ENCODE measurements around the gene PRR3. TPM values are rescaled to one million over a fixed set of nuclear protein-coding genes. Genes with fewer than 3 reads are reported as not detected.

The PRR3 gene
- total RNA-seq, result 1.5 and 2.6 TPM in 2 replicates

GRCh38 chr6:30556906-30557682 is at the start of gene PRR3:
TSS of gene PRR3 (plus strand) at chr6:30557295. CDS start at chr6:30557345, 50 bp downstream.

GRCh38 chr6:30556066-30556905 is 809 bp upstream of the PRR3 start, which contains the start of gene GNL1:
TSS of gene GNL1 (minus strand) at chr6:30556489. CDS start at chr6:30556203, 286 bp downstream.

GRCh38 chr6:30571075-30571761 is 14.1 kb downstream of the PRR3 start, which contains the start of gene ABCF1:
TSS of gene ABCF1 (plus strand) at chr6:30571442. CDS start at chr6:30571488, 46 bp downstream.

Other genes with a start within 250 kb of the PRR3 start
- gene TRIM39, start 230.4 kb upstream of the PRR3 start, total RNA-seq, result 10.4 and 12.5 TPM in 2 replicates
- gene RPP21, start 212.1 kb upstream of the PRR3 start, total RNA-seq, result 37.1 and 47.4 TPM in 2 replicates
- gene HLA-E, start 67.8 kb upstream of the PRR3 start, total RNA-seq, result 548 and 551 TPM in 2 replicates
- 41.6 and 45.1 TPM in 2 replicates for gene GNL1, start 806 bp upstream of the PRR3 start, total RNA-seq
- gene ABCF1, start 14.1 kb downstream of the PRR3 start, total RNA-seq, result 43.5 and 44.2 TPM in 2 replicates
- 8.8 and 12.9 TPM in 2 replicates for gene PPP1R10, start 59.9 kb downstream of the PRR3 start, total RNA-seq
- 55.5 and 57.3 TPM in 2 replicates for gene MRPS18B, start 60.5 kb downstream of the PRR3 start, total RNA-seq
- 2.6 and 5.8 TPM in 2 replicates for gene ATAT1, start 69.6 kb downstream of the PRR3 start, total RNA-seq
- 3.2 and 4.5 TPM in 2 replicates for gene C6orf136, start 89.8 kb downstream of the PRR3 start, total RNA-seq
- 38.3 and 41.0 TPM in 2 replicates for gene DHX16, start 115.7 kb downstream of the PRR3 start, total RNA-seq
- gene PPP1R18, start 129.3 kb downstream of the PRR3 start, total RNA-seq, result 48.1 and 49.8 TPM in 2 replicates
- 1.9 and 3.8 TPM in 2 replicates for gene NRM, start 133.7 kb downstream of the PRR3 start, total RNA-seq
- gene MDC1, start 160.0 kb downstream of the PRR3 start, total RNA-seq, result 6.2 and 7.5 TPM in 2 replicates
- 311 and 367 TPM in 2 replicates for gene TUBB, start 163.1 kb downstream of the PRR3 start, total RNA-seq
- 31.5 and 64.0 TPM in 2 replicates for gene FLOT1, start 185.4 kb downstream of the PRR3 start, total RNA-seq
- 160 and 166 TPM in 2 replicates for gene IER3, start 187.3 kb downstream of the PRR3 start, total RNA-seq